PC-3 (cell line): ENCODE measurements around the gene TDG.

Experiments
- EZH2 ChIP-seq: fragments of 300-600 bp; sonication (generic); IDR thresholded peaks from one replicate; pipeline ENCODE4 v1.6.1; 2017; ENCODE audit warnings: antibody characterized with exemption, mild to moderate bottlenecking, low read length; ENCODE audit not compliant: unreplicated experiment
- EZH2phosphoT487 ChIP-seq: fragments of 300-600 bp; sonication (generic); IDR thresholded peaks from 2 replicates; pipeline ENCODE4 v1.6.1; 2018; ENCODE audit warnings: mild to moderate bottlenecking, antibody characterized with exemption, low read length, borderline replicate concordance
- TF ChIP-seq, protein P1 (sequence below): fragments of 300-600 bp; sonication (generic); conservative IDR thresholded peaks from 2 replicates; pipeline ENCODE4 v1.5.1; 2017; ENCODE audit warnings: antibody characterized with exemption, low read depth, mild to moderate bottlenecking, low read length

DNA sequence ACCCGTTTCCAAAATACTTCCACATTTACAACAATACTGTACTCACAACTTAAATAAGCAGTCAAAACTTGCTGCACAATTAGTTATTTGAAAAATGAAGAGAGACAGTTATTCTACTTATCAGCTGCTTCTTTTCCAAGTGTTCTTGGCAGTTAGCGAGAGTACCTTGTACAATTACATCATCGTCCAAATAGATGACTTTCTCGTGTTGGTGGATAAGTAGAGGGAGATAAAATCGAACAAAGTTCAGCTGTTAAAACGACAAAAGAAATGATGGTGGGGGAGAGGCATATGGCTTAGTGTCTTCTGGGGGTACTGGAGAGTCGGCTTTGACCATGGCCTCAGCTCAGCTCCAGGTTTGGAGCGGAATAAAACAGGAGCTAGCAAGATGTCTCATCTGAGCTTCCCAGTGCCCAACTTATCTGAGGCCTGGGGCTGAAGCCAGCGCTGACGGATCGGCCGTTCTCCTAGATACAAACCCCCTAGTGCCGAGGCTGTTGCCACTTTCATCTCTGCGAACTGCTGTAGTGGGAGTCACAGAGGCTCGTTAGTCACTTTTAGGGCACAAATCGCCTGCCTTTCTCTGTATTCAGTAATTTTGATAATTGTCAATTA, 31.7 kb downstream of the TDG start:
- TF ChIP-seq, protein P1, sequence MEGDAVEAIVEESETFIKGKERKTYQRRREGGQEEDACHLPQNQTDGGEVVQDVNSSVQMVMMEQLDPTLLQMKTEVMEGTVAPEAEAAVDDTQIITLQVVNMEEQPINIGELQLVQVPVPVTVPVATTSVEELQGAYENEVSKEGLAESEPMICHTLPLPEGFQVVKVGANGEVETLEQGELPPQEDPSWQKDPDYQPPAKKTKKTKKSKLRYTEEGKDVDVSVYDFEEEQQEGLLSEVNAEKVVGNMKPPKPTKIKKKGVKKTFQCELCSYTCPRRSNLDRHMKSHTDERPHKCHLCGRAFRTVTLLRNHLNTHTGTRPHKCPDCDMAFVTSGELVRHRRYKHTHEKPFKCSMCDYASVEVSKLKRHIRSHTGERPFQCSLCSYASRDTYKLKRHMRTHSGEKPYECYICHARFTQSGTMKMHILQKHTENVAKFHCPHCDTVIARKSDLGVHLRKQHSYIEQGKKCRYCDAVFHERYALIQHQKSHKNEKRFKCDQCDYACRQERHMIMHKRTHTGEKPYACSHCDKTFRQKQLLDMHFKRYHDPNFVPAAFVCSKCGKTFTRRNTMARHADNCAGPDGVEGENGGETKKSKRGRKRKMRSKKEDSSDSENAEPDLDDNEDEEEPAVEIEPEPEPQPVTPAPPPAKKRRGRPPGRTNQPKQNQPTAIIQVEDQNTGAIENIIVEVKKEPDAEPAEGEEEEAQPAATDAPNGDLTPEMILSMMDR: no peak
- no peak for TF ChIP-seq EZH2
- TF ChIP-seq EZH2phosphoT487: no peak
